H1 (cell line): ENCODE results near the gene CEACAM21. TPM values are rescaled to one million over a fixed set of nuclear protein-coding genes. Genes with fewer than 3 reads are reported as not detected.

Source experiments
- CTCF ChIA-PET: fragments of 300-600 bp; sonication (Branson Sonifier 250); formaldehyde crosslinking; loops from one replicate; lab custom pipeline; 2021; ENCODE audit not compliant: partially characterized antibody; lab: Charles Lee
- POLR2A ChIA-PET: fragments of 300-600 bp; sonication (Branson Sonifier 250); formaldehyde crosslinking; loops from one replicate; lab custom pipeline; 2021; ENCODE audit warnings: inconsistent platforms; ENCODE audit not compliant: partially characterized antibody; lab: Charles Lee
- DNase-seq, 2 experiments: peaks; one replicate each; pipeline versions ENCODE4 v3.0.0 to v3.0.0-alpha.2; 2010 to 2022; ENCODE audit warnings: low spot score in 2 of 2, low read depth in 1 of 2, mixed read lengths in 1 of 2
- FAIRE-seq: peaks from 2 replicates; lab custom pipeline; 2011; peaks lifted over from hg19 to GRCh38; lab: Jason Lieb, UNC
- H2AFZ ChIP-seq: 2 replicates; pipeline ENCODE4 v1.8.1; 2012; ENCODE audit warnings: low read length, inconsistent platforms
- H2AK5ac ChIP-seq: 2 replicates; pipeline ENCODE4 v1.6.1; 2013; ENCODE audit warnings: low read depth, low read length
- H2BK120ac ChIP-seq: replicated peaks from 2 replicates; pipeline ENCODE3; 2013; ENCODE audit warnings: low read depth, low read length, inconsistent platforms
- H2BK12ac ChIP-seq: 2 replicates; pipeline ENCODE4 v1.6.1; 2013; ENCODE audit warnings: low read depth, low read length
- H2BK15ac ChIP-seq: 2 replicates; pipeline ENCODE4 v1.6.1; 2013; ENCODE audit warnings: low read length
- H2BK20ac ChIP-seq: 2 replicates; pipeline ENCODE4 v1.6.1; 2013; ENCODE audit warnings: low read length
- H2BK5ac ChIP-seq: 2 replicates; pipeline ENCODE4 v1.6.1; 2013; ENCODE audit warnings: low read depth, low read length
- H3K14ac ChIP-seq: 2 replicates; pipeline ENCODE4 v1.6.1; 2013; ENCODE audit warnings: inconsistent platforms; ENCODE audit not compliant: insufficient read length
- H3K18ac ChIP-seq: 2 replicates; pipeline ENCODE4 v1.6.1; 2013; ENCODE audit warnings: low read length; ENCODE audit errors: extremely low read depth
- H3K23ac ChIP-seq: 2 replicates; pipeline ENCODE4 v1.6.1; 2013; ENCODE audit warnings: inconsistent platforms; ENCODE audit not compliant: insufficient read length
- H3K23me2 ChIP-seq: 2 replicates; pipeline ENCODE4 v1.6.1; 2013; ENCODE audit warnings: low read depth, low read length
- H3K27ac ChIP-seq: 2 replicates; pipeline ENCODE4 v1.6.1; 2011; ENCODE audit warnings: low read depth, low read length, inconsistent platforms
- H3K27me3 ChIP-seq, 4 experiments: replicated peaks in 1 of 4; 1 replicate in 1 of 4; 2 replicates in 3 of 4; pipeline versions ENCODE4 v1.6.1 to v1.8.1; 2011 to 2013; ENCODE audit warnings: low read length in 3 of 4, mild to moderate bottlenecking in 3 of 4, inconsistent platforms in 2 of 4, mixed read lengths in 2 of 4, moderate library complexity in 1 of 4; ENCODE audit not compliant: control insufficient read depth in 3 of 4, insufficient read depth in 3 of 4; ENCODE audit errors: extremely low read depth in 1 of 4
- H3K36me3 ChIP-seq, 4 experiments: 2 replicates each; pipeline versions ENCODE4 v1.6.1 to v1.8.1; 2011 to 2013; ENCODE audit warnings: mild to moderate bottlenecking in 4 of 4, low read length in 3 of 4, moderate library complexity in 2 of 4, control low read depth in 1 of 4, inconsistent platforms in 1 of 4; ENCODE audit not compliant: insufficient read depth in 4 of 4, control insufficient read depth in 2 of 4
- H3K4ac ChIP-seq: replicated peaks from 2 replicates; pipeline ENCODE3; 2013; ENCODE audit warnings: low read length, low read depth, mixed read lengths, inconsistent platforms; ENCODE audit not compliant: insufficient read length
- H3K4me1 ChIP-seq, 4 experiments: replicated peaks in 1 of 4; 1 replicate in 1 of 4; 2 replicates in 3 of 4; pipeline versions ENCODE4 v1.6.1 to v1.8.1; 2011 to 2013; ENCODE audit warnings: low read length in 3 of 4, inconsistent platforms in 2 of 4, mixed read lengths in 1 of 4; ENCODE audit not compliant: insufficient read depth in 4 of 4, control insufficient read depth in 3 of 4
- H3K4me2 ChIP-seq, 2 experiments: 2 replicates each; pipeline versions ENCODE4 v1.6.1 to v1.8.1; 2011 to 2013; ENCODE audit warnings: low read depth in 2 of 2, low read length in 2 of 2, control low read depth in 1 of 2, inconsistent platforms in 1 of 2, mild to moderate bottlenecking in 1 of 2; ENCODE audit not compliant: insufficient read depth in 1 of 2
- H3K4me3 ChIP-seq, 4 experiments: fragments of 200-600, 300-600 bp in 1 of 4; sonication (generic), shearing (Covaris generic), sonication (Bioruptor Twin) in 1 of 4; 2 replicates each; pipeline versions ENCODE4 v1.5.1 to v1.8.1; 2011 to 2016; ENCODE audit warnings: low read length in 4 of 4, low read depth in 3 of 4, control low read depth in 2 of 4, inconsistent platforms in 2 of 4, mild to moderate bottlenecking in 2 of 4, mixed read lengths in 1 of 4, moderate library complexity in 1 of 4; ENCODE audit not compliant: insufficient read depth in 2 of 4; ENCODE audit errors: extremely low read depth in 1 of 4
- H3K56ac ChIP-seq: replicated peaks from 2 replicates; pipeline ENCODE3; 2013; ENCODE audit warnings: low read depth, mild to moderate bottlenecking, mixed read lengths, low read length, inconsistent platforms; ENCODE audit not compliant: insufficient read length
- H3K79me1 ChIP-seq: 2 replicates; pipeline ENCODE4 v1.6.1; 2013; ENCODE audit warnings: low read depth, low read length, control low read depth
- H3K79me2 ChIP-seq, 2 experiments: 2 replicates each; pipeline versions ENCODE4 v1.6.1 to v1.8.1; 2012 to 2013; ENCODE audit warnings: low read length in 2 of 2, mild to moderate bottlenecking in 2 of 2, inconsistent platforms in 1 of 2; ENCODE audit not compliant: insufficient read depth in 2 of 2, control insufficient read depth in 1 of 2
- H3K9ac ChIP-seq, 4 experiments: replicated peaks in 1 of 4; 1 replicate in 1 of 4; 2 replicates in 3 of 4; pipeline versions ENCODE4 v1.6.1 to v1.8.1; 2011 to 2013; ENCODE audit warnings: low read depth in 3 of 4, low read length in 3 of 4, control low read depth in 2 of 4, mild to moderate bottlenecking in 2 of 4, moderate library complexity in 2 of 4, inconsistent platforms in 1 of 4; ENCODE audit errors: extremely low read depth in 1 of 4
- H3K9me3 ChIP-seq, 2 experiments: 2 replicates each; pipeline versions ENCODE4 v1.6.1 to v1.8.1; 2012 to 2013; ENCODE audit warnings: mild to moderate bottlenecking in 2 of 2, moderate library complexity in 2 of 2, control low read depth in 1 of 2, inconsistent platforms in 1 of 2, low read depth in 1 of 2, low read length in 1 of 2, mixed read lengths in 1 of 2; ENCODE audit not compliant: insufficient read depth in 2 of 2
- H4K20me1 ChIP-seq, 2 experiments: replicated peaks in 1 of 2; 2 replicates each; pipeline versions ENCODE3 to v1.8.1; 2011 to 2013; ENCODE audit warnings: inconsistent platforms in 2 of 2, low read length in 2 of 2, mild to moderate bottlenecking in 1 of 2; ENCODE audit not compliant: insufficient read depth in 2 of 2, control insufficient read depth in 1 of 2
- H4K5ac ChIP-seq: 2 replicates; pipeline ENCODE4 v1.6.1; 2013; ENCODE audit warnings: low read length, low read depth, mixed read lengths, inconsistent platforms; ENCODE audit not compliant: insufficient read length
- H4K8ac ChIP-seq: 2 replicates; pipeline ENCODE4 v1.8.0; 2013; ENCODE audit warnings: mild to moderate bottlenecking, moderate library complexity, low read length, inconsistent platforms; ENCODE audit not compliant: insufficient read depth; ENCODE audit errors: extremely low read depth
- H4K91ac ChIP-seq: replicated peaks from 2 replicates; pipeline ENCODE3; 2013; ENCODE audit warnings: low read length, mixed read lengths, inconsistent platforms; ENCODE audit not compliant: insufficient read length
- KDM1A ChIP-seq: fragments of 200-600, 300-600 bp; sonication (generic); IDR thresholded peaks from 2 replicates; pipeline ENCODE4 v1.7.1; 2016; ENCODE audit warnings: mild to moderate bottlenecking, low read length, borderline replicate concordance
- RBBP5 ChIP-seq: IDR thresholded peaks from 2 replicates; pipeline ENCODE4 v1.7.1; 2012; ENCODE audit warnings: low read depth, mild to moderate bottlenecking, inconsistent platforms, low read length, moderate library complexity, borderline replicate concordance
- RFX5 ChIP-seq: IDR thresholded peaks from 2 replicates; pipeline ENCODE4 v1.6.1; 2011; ENCODE audit warnings: low read depth, low read length, improper control_type of control experiment, borderline replicate concordance
- RXRA ChIP-seq: IDR thresholded peaks from 2 replicates; pipeline ENCODE4 v1.6.1; 2011; ENCODE audit warnings: low read depth, mild to moderate bottlenecking, low read length, moderate library complexity; ENCODE audit not compliant: insufficient read depth
- TAF7 ChIP-seq: optimal IDR thresholded peaks from 2 replicates; pipeline ENCODE3; 2011; ENCODE audit warnings: low read depth, mild to moderate bottlenecking, inconsistent platforms, low read length, moderate library complexity, borderline replicate concordance
- ZNF274 ChIP-seq: IDR thresholded peaks from 2 replicates; pipeline ENCODE4 v1.7.0; 2012; ENCODE audit warnings: low read length, borderline replicate concordance; ENCODE audit errors: extremely low read depth
- WGBS, 2 experiments: shearing (Covaris generic) in 1 of 2; methylation state at CpG; one replicate each; pipeline versions ENCODE4 v1.1.6 to v1.1.7; 2013 to 2015; ENCODE audit warnings: low lambda C conversion rate in 2 of 2, mixed read lengths in 2 of 2, inconsistent platforms in 1 of 2, low coverage in 1 of 2, missing lambda C conversion rate in 1 of 2; ENCODE audit not compliant: insufficient replicate concordance in 2 of 2, insufficient coverage in 1 of 2, insufficient read length in 1 of 2; ENCODE audit errors: extremely low coverage in 1 of 2, missing lambda C conversion rate in 1 of 2; 5-methylcytosine and 5-hydroxymethylcytosine counted together
- polyA plus RNA-seq, 7 experiments: library from polyadenylated mRNA; depleted of rRNA in 3 of 7; stranded (reverse) in 5 of 7; unstranded in 2 of 7; fragments of >200 nt in 5 of 7; fragments of 200-250 nt in 2 of 7; gene quantifications; 1 replicate in 5 of 7; 2 replicates in 1 of 7; 4 replicates in 1 of 7; pipeline versions ENCODE4 v1.2.1 to v1.2.3, GENCODE V29; 2011 to 2013; ENCODE audit warnings: missing spikeins in 2 of 7, mixed read lengths in 2 of 7
- total RNA-seq: library from RNA; stranded (reverse); fragmentation: NEBNext Ultra II Directional; extraction: Animal tissue kit (Norgen Biotek cat#: 25700); gene quantifications from 2 replicates; pipeline ENCODE4 v1.2.1, GENCODE V29; 2021
- TF ChIP-seq, protein P1 (sequence below): IDR thresholded peaks from 2 replicates; pipeline ENCODE4 v1.6.1; 2012; ENCODE audit warnings: inconsistent platforms

Gene CEACAM21
- total and polyA plus RNA-seq, 2 of the 8 experiments (the other 6 are each of a cell fraction or from before 2014, with no cell fraction given) = not detected

DNA sequence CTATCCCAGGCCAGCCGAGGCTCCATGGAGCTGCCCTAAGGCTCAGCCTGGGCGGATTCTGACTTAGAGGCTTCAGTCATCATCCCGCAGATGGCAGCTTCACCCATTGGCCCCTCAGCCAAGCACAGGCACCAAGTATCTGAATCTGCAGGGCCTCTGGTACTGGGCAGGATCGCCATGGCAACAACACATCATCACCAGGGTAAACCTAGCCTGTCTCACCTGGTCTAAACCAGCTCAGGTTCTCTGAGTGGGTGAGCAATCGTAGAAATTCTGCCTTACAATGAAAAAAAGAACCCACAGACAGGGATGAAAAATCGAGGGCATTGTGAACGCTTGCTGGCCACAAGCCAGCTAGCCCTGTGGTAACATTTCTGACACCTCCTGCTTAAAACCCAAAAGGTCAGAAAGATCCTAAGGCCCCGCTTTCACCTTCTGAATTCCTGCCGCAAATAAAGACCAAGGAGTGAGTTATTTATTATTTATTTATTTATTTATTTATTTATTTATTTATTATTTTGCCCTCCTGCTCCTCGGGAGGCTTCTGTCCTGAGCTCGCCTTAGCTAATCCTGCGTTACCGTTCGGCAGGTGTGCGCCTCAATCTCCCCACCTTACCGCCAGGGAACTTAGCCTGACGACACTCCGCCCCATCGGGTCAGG lies 12.0 kb upstream of the CEACAM21 start:
- CTCF ChIA-PET = interaction anchor here (0.5 to 18.5 kb wide), 28 partner anchors 10 to 631 kb away, joined by 3 to 364 read pairs (median 4); partner anchors contain the start of genes B9D2, CEACAM21, CEACAM7 and DMAC2
- Histone ChIP-seq H3K14ac (no peak overlapping the region), H3K9me3 (peaks cover 0 to 3% of the 10 kb centered on the region in 2 experiments; a peak in 1 of 4 replicates), H3K23ac (no peak overlapping the region), H3K36me3 (no peaks in the 10 kb centered on the region), H3K4me2 (peak overlapping the region; percentile 68 to 83), H3K56ac (no peak overlapping the region)
- DNase-seq = no peak
- TF ChIP-seq RXRA (no peak), RFX5 (no peak), RBBP5 (no peak), TAF7 (no peak), ZNF274 (no peak), KDM1A (no peak)
- TF ChIP-seq, protein P1, sequence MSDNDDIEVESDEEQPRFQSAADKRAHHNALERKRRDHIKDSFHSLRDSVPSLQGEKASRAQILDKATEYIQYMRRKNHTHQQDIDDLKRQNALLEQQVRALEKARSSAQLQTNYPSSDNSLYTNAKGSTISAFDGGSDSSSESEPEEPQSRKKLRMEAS = no peak
- TF ChIP-seq, all 59 proteins: peak for 0
- Histone ChIP-seq H3K9ac (no peak overlapping the region), H2BK15ac (no peak overlapping the region), H2BK120ac (no peak overlapping the region), H2BK5ac (no peak overlapping the region), H3K4me1 (peaks cover 0 to 9% (median 3%) of the 10 kb centered on the region in 4 experiments; a peak in 3 of 7 replicates), H3K79me2 (no peaks in the 10 kb centered on the region), H2AFZ (no peak overlapping the region), H3K79me1 (no peaks in the 10 kb centered on the region), H4K91ac (no peak overlapping the region), H4K5ac (no peak overlapping the region), H2BK12ac (no peak overlapping the region), H2AK5ac (no peak overlapping the region), H3K18ac (no peak overlapping the region), H2BK20ac (no peak overlapping the region), H4K20me1 (peaks cover 0 to 3% of the 10 kb centered on the region in 2 experiments), H4K8ac (no peak overlapping the region), H3K4ac (no peak overlapping the region), H3K27me3 (peaks cover 8 to 34% (median 25%) of the 10 kb centered on the region in 4 experiments), H3K23me2 (peaks cover 6% of the 10 kb centered on the region), H3K27ac (no peak overlapping the region), H3K4me3 (peak overlapping the region in 1 of 4 experiments; percentile 50; a peak in 3 of 8 replicates)
- WGBS, 2 experiments = 58% methylated on average over 19 of the region's 19 CpGs; no CpG with 5 or more reads in 1 of the 2 experiments
- FAIRE-seq = no peak
- POLR2A ChIA-PET = interaction anchor here (0.9 to 1.9 kb wide), 4 partner anchors 114 to 138 kb away, joined by 3 to 10 read pairs (median 4); partner anchors contain the start of gene DMAC2
